Measurements from ENCODE around the gene NLRP10. TPM values are rescaled to one million over a fixed set of nuclear protein-coding genes. Genes with fewer than 3 reads are reported as not detected.

NLRP10 gene
- total RNA-seq = not detected in 2 replicates

GRCh38 chr11:7965386-7965785 is at the start of gene NLRP10:
Gene NLRP10 (minus strand): TSS chr11:7965447. CDS start chr11:7963495, 1,952 bp downstream.
- Mint-ChIP-seq H3K36me3 (ENCODE audit: low read depth) (no peaks in the 10 kb centered on the region), H3K27ac (no peak within 1 kb of the TSS), H3K9me3 (no peaks in the 10 kb centered on the region), H3K4me1 (no peaks in the 10 kb centered on the region), H3K4me3 (no peak within 1 kb of the TSS), H3K27me3 (peaks cover 17% of the 10 kb centered on the region)
- CTCF ChIA-PET = no interaction called here
- POLR2A ChIA-PET = no interaction called here
- DNase-seq = no peak
- TF ChIP-seq CTCF (IDR thresholded peaks at IDR 0.05) = no peak
- intact Hi-C loops (cut with micrococcal nuclease) = no loop called here
- no peak for ATAC-seq (ENCODE audit: low read depth)

- intact Hi-C loops (cut with micrococcal nuclease) = no loop called here
- H3K27me3 Mint-ChIP-seq = peaks cover 37% of the 10 kb centered on the region
- no peaks in the 10 kb centered on the region for H3K9me3 Mint-ChIP-seq
- H3K27ac Mint-ChIP-seq = no peak overlapping the region
- H3K36me3 Mint-ChIP-seq (ENCODE audit: low read depth) = no peaks in the 10 kb centered on the region
- H3K4me1 Mint-ChIP-seq = peaks cover 5% of the 10 kb centered on the region
- H3K4me3 Mint-ChIP-seq = no peak overlapping the region
- DNase-seq (no peak), ATAC-seq (ENCODE audit: low read depth) (no peak)
- POLR2A ChIA-PET = no interaction called here
- TF ChIP-seq CTCF (IDR thresholded peaks at IDR 0.05) = no peak
- CTCF ChIA-PET = no interaction called here
Observed at GRCh38 chr11:8013833-8014232, 48.6 kb upstream of the NLRP10 start.

- Mint-ChIP-seq H3K36me3 (ENCODE audit: low read depth) (no peaks in the 10 kb centered on the region), H3K9me3 (no peaks in the 10 kb centered on the region), H3K27ac (no peak overlapping the region), H3K27me3 (peaks cover 28% of the 10 kb centered on the region), H3K4me3 (no peak overlapping the region), H3K4me1 (no peaks in the 10 kb centered on the region)
- TF ChIP-seq CTCF (IDR thresholded peaks at IDR 0.05) = no peak
- no peak for DNase-seq
- ATAC-seq (ENCODE audit: low read depth) = no peak
- ChIA-PET CTCF (interaction anchor here (0.8 kb wide), 1 partner anchor 88 kb away, joined by 3 read pairs; no protein-coding TSS in a partner anchor), POLR2A (no interaction called here)
- intact Hi-C loops (cut with micrococcal nuclease) = no loop called here
Observed at GRCh38 chr11:8011981-8012444, 46.8 kb upstream of the NLRP10 start.

- DNase-seq = no peak
- H3K36me3 Mint-ChIP-seq (ENCODE audit: low read depth) = no peaks in the 10 kb centered on the region
- H3K27me3 Mint-ChIP-seq = peaks cover 25% of the 10 kb centered on the region
- H3K4me3 Mint-ChIP-seq = no peak overlapping the region
- H3K9me3 Mint-ChIP-seq = no peaks in the 10 kb centered on the region
- TF ChIP-seq CTCF (IDR thresholded peaks at IDR 0.05) = no peak
- intact Hi-C loops (cut with micrococcal nuclease) = no loop called here
- POLR2A ChIA-PET = no interaction called here
- CTCF ChIA-PET = interaction anchor here (0.8 to 1.1 kb wide), 2 partner anchors 22 to 88 kb away, joined by 3 to 4 read pairs; no protein-coding TSS in a partner anchor
- ATAC-seq (ENCODE audit: low read depth) = no peak
- H3K27ac Mint-ChIP-seq = no peak overlapping the region
- no peaks in the 10 kb centered on the region for H3K4me1 Mint-ChIP-seq
Observed at GRCh38 chr11:8011371-8011770, 46.1 kb upstream of the NLRP10 start.

- Mint-ChIP-seq H3K27ac (no peak overlapping the region), H3K36me3 (ENCODE audit: low read depth) (no peaks in the 10 kb centered on the region), H3K4me3 (no peak overlapping the region), H3K4me1 (no peaks in the 10 kb centered on the region), H3K27me3 (peaks cover 18% of the 10 kb centered on the region), H3K9me3 (no peaks in the 10 kb centered on the region)
- ATAC-seq (ENCODE audit: low read depth) (no peak), DNase-seq (no peak)
- TF ChIP-seq CTCF (IDR thresholded peaks at IDR 0.05) = no peak
- ChIA-PET CTCF (no interaction called here), POLR2A (no interaction called here)
- intact Hi-C loops (cut with micrococcal nuclease) = no loop called here
Observed at GRCh38 chr11:8009856-8010255, 44.6 kb upstream of the NLRP10 start.
